Mesothelial cell of epicardium (in vitro differentiated cells): ENCODE measurements around the gene PTGFR. TPM values are rescaled to one million over a fixed set of nuclear protein-coding genes. Genes with fewer than 3 reads are reported as not detected.

Experiments
- DNase-seq, 2 experiments: peaks; one replicate each; pipeline ENCODE4 v3.0.0; 2021; ENCODE audit warnings: low spot score in 2 of 2; ENCODE audit not compliant: unreplicated experiment in 2 of 2
- H3K27ac Mint-ChIP-seq: 2 replicates; pipeline ENCODE4 v1.8.0; 2021; ENCODE audit warnings: mixed read lengths
- H3K27me3 Mint-ChIP-seq: 2 replicates; pipeline ENCODE4 v1.8.0; 2021; ENCODE audit warnings: low read depth, mixed read lengths
- H3K36me3 Mint-ChIP-seq: 2 replicates; pipeline ENCODE4 v1.8.0; 2021; ENCODE audit warnings: mixed read lengths
- H3K4me1 Mint-ChIP-seq: 2 replicates; pipeline ENCODE4 v1.8.0; 2021; ENCODE audit warnings: mixed read lengths
- H3K4me3 Mint-ChIP-seq: 2 replicates; pipeline ENCODE4 v1.8.0; 2021; ENCODE audit warnings: mild to moderate bottlenecking, moderate library complexity, mixed read lengths
- H3K9me3 Mint-ChIP-seq: 2 replicates; pipeline ENCODE4 v1.8.0; 2021; ENCODE audit warnings: mixed read lengths
- total RNA-seq: library from RNA; stranded (reverse); gene quantifications from 3 replicates; pipeline ENCODE4 v1.2.1, GENCODE V29; 2021
- TF ChIP-seq, protein P1 (sequence below): fragments of 200-600 bp; sonication (generic); IDR thresholded peaks from one replicate; pipeline ENCODE4 v1.5.0; 2021; ENCODE audit warnings: antibody characterized with exemption; ENCODE audit not compliant: unreplicated experiment

The PTGFR gene
- total RNA-seq, 1 donor from 2014 or later: 0.38 TPM

DNA sequence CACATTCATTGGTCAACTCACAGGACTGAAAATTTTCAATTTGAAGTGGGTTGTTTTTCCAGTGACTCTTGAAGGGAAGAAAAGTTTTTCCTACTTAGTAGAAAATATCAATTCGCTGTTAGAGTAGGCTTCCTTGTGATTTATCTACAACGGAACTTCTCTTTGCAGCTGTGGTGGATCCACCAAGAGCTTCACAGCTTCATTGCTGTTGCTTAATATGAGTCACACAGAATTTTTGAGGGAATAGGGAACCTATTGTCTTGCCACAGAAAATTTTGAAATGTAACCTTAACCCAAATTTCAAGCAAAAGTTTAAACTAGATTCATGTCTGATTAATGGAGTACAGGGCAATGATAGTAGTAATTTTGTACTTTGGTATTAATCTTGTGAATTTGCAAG lies 71.1 kb downstream of the PTGFR start:
- Mint-ChIP-seq H3K9me3 (peaks cover 6% of the 10 kb centered on the region), H3K27me3 (peaks cover 3% of the 10 kb centered on the region), H3K4me1 (no peaks in the 10 kb centered on the region), H3K27ac (no peak overlapping the region), H3K4me3 (no peak overlapping the region), H3K36me3 (no peaks in the 10 kb centered on the region)
- TF ChIP-seq, protein P1, sequence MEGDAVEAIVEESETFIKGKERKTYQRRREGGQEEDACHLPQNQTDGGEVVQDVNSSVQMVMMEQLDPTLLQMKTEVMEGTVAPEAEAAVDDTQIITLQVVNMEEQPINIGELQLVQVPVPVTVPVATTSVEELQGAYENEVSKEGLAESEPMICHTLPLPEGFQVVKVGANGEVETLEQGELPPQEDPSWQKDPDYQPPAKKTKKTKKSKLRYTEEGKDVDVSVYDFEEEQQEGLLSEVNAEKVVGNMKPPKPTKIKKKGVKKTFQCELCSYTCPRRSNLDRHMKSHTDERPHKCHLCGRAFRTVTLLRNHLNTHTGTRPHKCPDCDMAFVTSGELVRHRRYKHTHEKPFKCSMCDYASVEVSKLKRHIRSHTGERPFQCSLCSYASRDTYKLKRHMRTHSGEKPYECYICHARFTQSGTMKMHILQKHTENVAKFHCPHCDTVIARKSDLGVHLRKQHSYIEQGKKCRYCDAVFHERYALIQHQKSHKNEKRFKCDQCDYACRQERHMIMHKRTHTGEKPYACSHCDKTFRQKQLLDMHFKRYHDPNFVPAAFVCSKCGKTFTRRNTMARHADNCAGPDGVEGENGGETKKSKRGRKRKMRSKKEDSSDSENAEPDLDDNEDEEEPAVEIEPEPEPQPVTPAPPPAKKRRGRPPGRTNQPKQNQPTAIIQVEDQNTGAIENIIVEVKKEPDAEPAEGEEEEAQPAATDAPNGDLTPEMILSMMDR: no peak
- DNase-seq: no peak

DNA sequence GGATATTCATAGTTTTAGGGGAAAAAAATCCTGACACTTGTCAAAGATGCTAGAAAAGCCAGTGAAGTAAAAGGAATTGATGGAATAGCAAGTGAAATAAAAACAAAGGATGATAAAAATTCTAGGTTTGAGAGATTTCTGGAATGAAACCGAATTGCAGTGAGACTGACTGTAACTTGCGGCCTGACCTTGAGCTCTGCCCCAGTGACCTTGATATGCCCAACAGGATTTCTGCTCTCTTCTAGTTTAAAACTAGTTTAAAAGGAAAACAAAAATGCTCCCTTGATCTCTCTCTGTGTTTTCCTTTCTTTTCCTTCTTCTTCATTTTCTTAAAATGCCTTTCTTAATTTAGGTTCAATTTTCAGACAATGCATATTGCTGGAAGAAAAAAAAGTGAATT lies 74.6 kb downstream of the PTGFR start:
- Mint-ChIP-seq H3K4me1 (no peaks in the 10 kb centered on the region), H3K36me3 (no peaks in the 10 kb centered on the region), H3K9me3 (no peaks in the 10 kb centered on the region), H3K27me3 (peaks cover 3% of the 10 kb centered on the region), H3K4me3 (no peak overlapping the region), H3K27ac (no peak overlapping the region)
- TF ChIP-seq, protein P1: no peak
- no peak for DNase-seq

DNA sequence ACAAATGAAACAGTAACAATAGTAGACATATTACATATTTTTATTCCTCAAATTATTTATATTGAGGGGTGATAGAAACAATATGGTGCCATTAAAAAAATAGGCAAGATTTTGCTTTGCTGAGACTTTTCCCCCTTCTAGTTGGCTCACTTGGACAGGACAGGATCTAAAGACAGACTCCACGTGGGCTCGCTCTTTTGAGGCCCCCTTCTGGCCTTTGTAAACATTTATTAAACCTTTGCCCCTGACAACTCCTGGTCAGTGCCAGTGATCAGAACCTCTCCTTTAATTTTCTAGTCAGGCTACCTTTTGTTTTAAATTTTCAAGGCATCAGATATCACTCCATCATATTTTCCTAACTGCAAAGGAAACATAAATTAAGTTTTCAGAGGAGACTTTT lies 79.8 kb downstream of the PTGFR start:
- Mint-ChIP-seq H3K4me1 (no peaks in the 10 kb centered on the region), H3K4me3 (no peak overlapping the region), H3K27me3 (peaks cover 5% of the 10 kb centered on the region), H3K9me3 (peaks cover 7% of the 10 kb centered on the region), H3K36me3 (no peaks in the 10 kb centered on the region), H3K27ac (no peak overlapping the region)
- TF ChIP-seq, protein P1: no peak
- DNase-seq: no peak

DNA sequence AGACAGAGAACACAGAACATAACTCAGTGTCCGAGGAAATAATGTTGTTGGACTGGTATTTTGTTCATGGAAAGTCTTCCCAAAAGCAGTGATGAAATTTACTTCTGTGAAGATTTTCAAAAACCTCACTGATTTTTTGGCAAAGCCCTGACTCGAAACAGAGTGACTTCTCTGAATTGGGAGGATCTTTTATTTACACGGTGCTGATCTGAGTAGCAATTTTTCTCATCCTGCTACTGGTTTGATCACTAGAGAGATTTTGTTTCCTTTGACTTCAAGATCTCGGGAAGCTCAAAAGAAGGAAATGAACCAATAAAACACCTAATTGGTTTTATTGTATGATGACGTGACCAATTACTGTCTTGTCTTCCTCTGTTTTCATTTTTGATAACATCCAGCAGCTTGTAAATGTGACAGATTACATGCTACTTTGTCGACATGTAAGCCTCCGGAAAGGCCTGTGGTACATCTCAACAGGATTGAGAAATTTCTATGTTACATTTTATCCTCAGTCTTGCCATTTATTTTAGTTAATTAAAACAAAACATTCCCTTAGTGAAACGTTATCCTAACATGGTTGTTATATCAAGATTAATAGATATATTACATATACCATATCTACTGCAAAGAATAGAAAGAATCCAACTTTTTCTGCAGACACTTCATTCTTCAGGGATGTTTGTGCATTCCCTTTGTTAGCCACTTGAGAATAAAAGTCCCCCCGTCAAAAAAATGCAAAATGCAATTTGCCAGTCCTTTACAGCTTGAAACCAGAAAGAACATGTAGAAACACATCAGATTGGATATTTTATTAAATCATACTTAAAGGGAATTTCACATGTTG lies 86.7 kb downstream of the PTGFR start:
- Mint-ChIP-seq H3K4me3 (no peak overlapping the region), H3K27ac (no peak overlapping the region), H3K36me3 (no peaks in the 10 kb centered on the region), H3K4me1 (no peaks in the 10 kb centered on the region), H3K9me3 (peaks cover 7% of the 10 kb centered on the region), H3K27me3 (peaks cover 7% of the 10 kb centered on the region)
- TF ChIP-seq, protein P1: no peak
- no peak for DNase-seq

DNA sequence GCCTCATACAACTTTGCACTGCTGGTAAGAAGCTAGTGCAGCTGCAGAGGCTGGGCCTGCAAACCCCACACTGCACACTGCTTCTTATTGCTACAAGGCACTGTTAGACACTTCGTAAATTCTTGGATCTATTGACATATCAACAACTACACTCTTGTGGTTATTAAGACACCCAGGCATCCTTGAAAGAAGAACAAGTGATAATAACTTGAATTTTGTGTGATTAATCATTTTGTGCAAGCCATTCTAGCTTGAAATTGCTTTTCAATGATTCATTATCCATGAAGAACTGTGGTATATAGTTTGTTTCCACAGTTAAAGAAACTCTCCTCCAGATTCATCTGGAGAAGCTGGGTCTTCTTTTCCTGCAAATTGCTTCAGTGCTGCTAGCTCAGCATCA lies 95.8 kb downstream of the PTGFR start:
- no peaks in the 10 kb centered on the region for H3K4me1 Mint-ChIP-seq
- TF ChIP-seq, protein P1: no peak
- H3K27ac Mint-ChIP-seq: no peak overlapping the region
- H3K36me3 Mint-ChIP-seq: no peaks in the 10 kb centered on the region
- H3K9me3 Mint-ChIP-seq: no peaks in the 10 kb centered on the region
- no peak overlapping the region for H3K4me3 Mint-ChIP-seq
- peaks cover 50% of the 10 kb centered on the region for H3K27me3 Mint-ChIP-seq
- DNase-seq: no peak
